ENCODE data around the gene PAPSS1. TPM values are rescaled to one million over a fixed set of nuclear protein-coding genes. Genes with fewer than 3 reads are reported as not detected.

PAPSS1 gene
- total RNA-seq, 1 donor from 2014 or later: 70.8 TPM

DNA sequence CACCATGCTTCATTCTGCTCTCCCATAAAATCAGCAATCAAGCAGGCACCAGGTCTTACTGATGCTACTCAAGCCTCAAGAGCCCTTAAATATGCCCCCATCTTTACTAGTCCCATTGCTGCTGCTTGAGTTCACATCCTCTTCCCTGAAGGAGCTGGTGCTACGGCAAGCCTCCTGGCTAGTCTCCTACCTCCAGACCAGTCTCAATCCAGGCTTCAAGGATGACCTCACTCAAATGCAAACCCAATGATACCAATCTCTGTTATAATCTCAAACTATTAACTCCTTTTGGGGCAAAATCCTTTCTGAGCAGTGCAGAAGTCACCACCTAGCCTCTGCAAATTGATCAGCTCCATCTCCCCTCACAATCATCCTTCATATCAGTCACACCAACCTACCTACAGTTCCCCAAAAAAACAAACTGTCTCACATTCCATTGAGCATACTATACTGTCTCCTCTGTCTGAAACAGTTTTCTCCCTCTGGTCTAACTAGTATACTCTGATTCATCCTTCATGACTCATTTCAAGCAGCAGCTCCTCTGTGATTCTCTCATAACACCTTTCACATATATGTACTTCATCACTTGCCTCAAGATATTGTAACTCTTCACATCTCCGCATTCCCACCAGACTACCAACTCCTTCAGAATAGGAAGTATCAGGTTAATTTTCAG is 30.0 kb downstream of the PAPSS1 start:
- H3K4me1 ChIP-seq: peaks cover 6% of the 10 kb centered on the region
- H3K9me3 ChIP-seq: no peaks in the 10 kb centered on the region
- H3K27ac ChIP-seq: no peak overlapping the region
- intact Hi-C loops (cut with DNase I): no loop called here
- H3K27me3 ChIP-seq: no peaks in the 10 kb centered on the region
- peaks cover 19% of the 10 kb centered on the region for H3K36me3 ChIP-seq
- DNase-seq: no peak
- TF ChIP-seq, protein P1, sequence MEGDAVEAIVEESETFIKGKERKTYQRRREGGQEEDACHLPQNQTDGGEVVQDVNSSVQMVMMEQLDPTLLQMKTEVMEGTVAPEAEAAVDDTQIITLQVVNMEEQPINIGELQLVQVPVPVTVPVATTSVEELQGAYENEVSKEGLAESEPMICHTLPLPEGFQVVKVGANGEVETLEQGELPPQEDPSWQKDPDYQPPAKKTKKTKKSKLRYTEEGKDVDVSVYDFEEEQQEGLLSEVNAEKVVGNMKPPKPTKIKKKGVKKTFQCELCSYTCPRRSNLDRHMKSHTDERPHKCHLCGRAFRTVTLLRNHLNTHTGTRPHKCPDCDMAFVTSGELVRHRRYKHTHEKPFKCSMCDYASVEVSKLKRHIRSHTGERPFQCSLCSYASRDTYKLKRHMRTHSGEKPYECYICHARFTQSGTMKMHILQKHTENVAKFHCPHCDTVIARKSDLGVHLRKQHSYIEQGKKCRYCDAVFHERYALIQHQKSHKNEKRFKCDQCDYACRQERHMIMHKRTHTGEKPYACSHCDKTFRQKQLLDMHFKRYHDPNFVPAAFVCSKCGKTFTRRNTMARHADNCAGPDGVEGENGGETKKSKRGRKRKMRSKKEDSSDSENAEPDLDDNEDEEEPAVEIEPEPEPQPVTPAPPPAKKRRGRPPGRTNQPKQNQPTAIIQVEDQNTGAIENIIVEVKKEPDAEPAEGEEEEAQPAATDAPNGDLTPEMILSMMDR (IDR thresholded peaks at IDR 0.05): no peak
- no peak overlapping the region for H3K4me3 ChIP-seq
- ATAC-seq: no peak

DNA sequence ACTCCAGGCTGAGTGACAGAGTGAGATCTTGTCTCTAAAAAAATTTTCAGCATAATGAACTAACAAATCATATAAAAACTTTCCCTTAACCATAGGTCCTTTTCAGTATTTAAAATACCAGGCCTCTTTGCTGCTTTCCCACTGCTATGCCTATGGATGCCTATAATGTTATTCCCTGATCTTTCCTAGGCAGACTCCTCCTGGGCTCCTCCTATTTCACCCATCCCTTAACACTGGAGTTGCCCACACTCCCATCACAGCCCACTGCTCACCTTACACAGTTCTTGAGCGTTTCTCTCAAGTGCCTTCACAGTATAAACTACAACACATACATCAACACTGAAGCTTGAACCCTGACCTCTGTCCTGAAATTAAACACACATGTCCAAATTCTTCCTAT is 31.6 kb downstream of the PAPSS1 start:
- TF ChIP-seq, protein P1 (IDR thresholded peaks at IDR 0.05): no peak
- Histone ChIP-seq H3K4me1 (no peaks in the 10 kb centered on the region), H3K4me3 (no peak overlapping the region), H3K27ac (no peak overlapping the region), H3K9me3 (no peaks in the 10 kb centered on the region), H3K36me3 (peaks cover 19% of the 10 kb centered on the region), H3K27me3 (no peaks in the 10 kb centered on the region)
- intact Hi-C loops (cut with DNase I): no loop called here
- DNase-seq (no peak), ATAC-seq (no peak)

DNA sequence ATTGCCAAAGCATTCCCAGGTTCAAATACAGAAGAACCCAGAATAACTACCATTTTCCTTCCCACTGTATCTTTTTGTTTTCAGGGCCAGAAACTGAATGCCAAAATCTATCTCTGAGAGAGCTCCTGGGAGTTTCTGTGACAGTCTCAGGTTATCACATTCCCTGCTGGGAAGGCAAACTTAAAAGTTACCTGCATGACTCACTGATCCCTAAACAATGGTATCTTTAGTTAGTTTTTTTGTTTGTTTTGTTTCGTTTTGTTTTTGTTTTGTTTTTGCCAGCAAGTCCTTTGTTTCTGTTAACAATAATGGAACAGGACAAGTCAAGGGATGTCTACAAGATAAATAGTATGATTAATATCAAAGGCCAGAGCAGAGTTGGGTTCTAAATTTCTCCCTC is 34.3 kb downstream of the PAPSS1 start:
- no peaks in the 10 kb centered on the region for H3K27me3 ChIP-seq
- H3K4me3 ChIP-seq: no peak overlapping the region
- TF ChIP-seq, protein P1 (IDR thresholded peaks at IDR 0.05): no peak
- H3K27ac ChIP-seq: no peak overlapping the region
- H3K36me3 ChIP-seq: peaks cover 28% of the 10 kb centered on the region
- H3K9me3 ChIP-seq: no peaks in the 10 kb centered on the region
- intact Hi-C loops (cut with DNase I): no loop called here
- DNase-seq (no peak), ATAC-seq (no peak)
- no peaks in the 10 kb centered on the region for H3K4me1 ChIP-seq

DNA sequence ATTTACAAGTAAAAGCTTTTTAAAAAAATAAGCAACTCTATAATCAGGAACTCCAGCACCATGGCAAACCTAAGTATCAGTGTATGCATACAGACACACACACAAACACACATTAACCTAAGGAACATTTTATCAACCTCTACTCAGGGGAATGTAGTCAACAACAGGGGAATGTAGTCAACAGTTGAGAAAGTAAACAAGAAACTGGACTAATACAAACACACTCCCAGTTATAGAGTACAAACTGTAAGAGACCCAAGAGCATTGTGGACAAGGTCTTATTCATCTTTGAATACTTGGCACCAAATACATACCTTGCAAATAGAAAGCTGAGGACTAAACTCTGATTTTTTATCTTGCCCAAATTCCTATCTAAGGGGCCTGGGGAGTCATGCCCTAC is 36.2 kb downstream of the PAPSS1 start:
- intact Hi-C loops (cut with DNase I): no loop called here
- DNase-seq: no peak
- TF ChIP-seq, protein P1 (IDR thresholded peaks at IDR 0.05): no peak

DNA sequence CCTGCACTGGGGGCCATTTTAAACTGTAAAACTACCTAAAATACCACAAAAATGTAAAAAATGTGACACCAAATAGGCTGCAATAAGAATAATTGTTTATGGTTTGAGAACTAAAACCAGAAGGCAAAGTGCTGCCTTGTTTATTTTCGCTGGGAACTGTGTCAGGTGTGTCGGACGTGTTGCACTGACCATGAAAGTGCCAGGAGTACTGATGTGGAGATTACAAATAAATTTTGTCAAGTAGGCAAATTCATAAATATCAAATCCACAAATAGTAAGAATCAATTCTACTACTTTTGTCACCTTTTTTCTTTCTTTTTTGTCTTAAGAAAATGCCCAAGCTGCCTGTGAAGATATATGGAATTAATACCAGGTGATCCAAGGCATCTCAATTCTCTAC is 37.7 kb downstream of the PAPSS1 start:
- TF ChIP-seq, protein P1 (IDR thresholded peaks at IDR 0.05): no peak
- no peak for DNase-seq
- ATAC-seq: no peak
- no peaks in the 10 kb centered on the region for H3K27me3 ChIP-seq
- H3K4me3 ChIP-seq: no peak overlapping the region
- H3K4me1 ChIP-seq: no peaks in the 10 kb centered on the region
- H3K9me3 ChIP-seq: no peaks in the 10 kb centered on the region
- intact Hi-C loops (cut with DNase I): no loop called here
- H3K36me3 ChIP-seq: peaks cover 28% of the 10 kb centered on the region
- H3K27ac ChIP-seq: no peak overlapping the region

More for the DNA sequence above, 36.2 kb downstream of the PAPSS1 start:
- Histone ChIP-seq H3K27me3 (no peaks in the 10 kb centered on the region), H3K4me1 (no peaks in the 10 kb centered on the region), H3K36me3 (peaks cover 28% of the 10 kb centered on the region), H3K4me3 (no peak overlapping the region), H3K9me3 (no peaks in the 10 kb centered on the region), H3K27ac (no peak overlapping the region)
- ATAC-seq: peak; percentile 93

DNA sequence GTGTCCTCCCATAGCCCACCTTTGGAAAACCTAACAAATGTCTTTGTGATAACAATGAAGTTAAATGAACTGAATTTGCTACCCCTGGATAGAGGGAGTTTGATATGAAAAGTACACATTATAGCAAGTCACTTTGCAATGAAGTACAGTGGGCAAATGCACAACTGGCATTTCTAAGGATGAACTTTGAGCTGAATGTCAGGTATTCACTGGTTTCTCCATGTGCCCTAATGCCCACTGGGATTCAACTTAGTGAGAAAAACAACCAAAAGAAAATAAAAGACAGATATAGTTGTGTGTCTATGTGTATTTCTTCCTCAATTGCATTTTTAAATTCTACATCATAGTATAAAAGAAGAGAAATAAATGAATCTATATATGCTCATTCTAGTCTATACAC is 51.0 kb downstream of the PAPSS1 start:
- ATAC-seq (no peak), DNase-seq (no peak)
- no peaks in the 10 kb centered on the region for H3K4me1 ChIP-seq
- no peaks in the 10 kb centered on the region for H3K9me3 ChIP-seq
- no peaks in the 10 kb centered on the region for H3K36me3 ChIP-seq
- intact Hi-C loops (cut with DNase I): no loop called here
- TF ChIP-seq, protein P1 (IDR thresholded peaks at IDR 0.05): no peak
- no peak overlapping the region for H3K27ac ChIP-seq
- no peaks in the 10 kb centered on the region for H3K27me3 ChIP-seq
- no peak overlapping the region for H3K4me3 ChIP-seq

Measured in upper lobe of right lung (tissue), 1 donor.